ENCODE results near the gene EPN2.

EPN2 gene

DNA sequence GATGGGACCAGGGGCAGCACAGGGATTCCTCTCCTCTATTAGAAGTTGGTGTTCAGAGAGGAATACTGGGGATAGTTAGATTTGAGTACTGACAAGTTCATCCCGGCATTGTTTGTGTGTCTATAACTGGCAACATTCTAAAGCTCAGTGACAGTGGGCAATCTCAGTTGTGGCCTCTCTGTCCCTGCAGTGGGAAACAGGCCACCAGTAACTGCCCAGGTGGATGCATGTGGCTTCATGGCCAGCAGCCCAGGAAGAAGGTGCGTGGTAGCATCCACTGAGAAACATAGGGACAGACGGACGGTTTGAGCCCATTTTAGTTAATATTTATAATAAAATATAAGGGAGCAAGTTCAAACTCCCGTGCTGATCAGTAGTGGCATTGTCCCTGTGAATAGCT is 73.8 kb downstream of the EPN2 start:
- peaks cover 34% of the 10 kb centered on the region for H3K4me1 Mint-ChIP-seq (ENCODE audit: low read depth)
- H3K27ac Mint-ChIP-seq, result no peak overlapping the region
- H3K36me3 Mint-ChIP-seq (ENCODE audit: low read depth), result no peaks in the 10 kb centered on the region
- no peaks in the 10 kb centered on the region for H3K9me3 Mint-ChIP-seq
- DNase-seq (ENCODE audit: low spot score), result no peak
- H3K4me3 Mint-ChIP-seq, result no peak overlapping the region
- peaks cover 3% of the 10 kb centered on the region for H3K27me3 Mint-ChIP-seq (ENCODE audit: low read depth)

DNA sequence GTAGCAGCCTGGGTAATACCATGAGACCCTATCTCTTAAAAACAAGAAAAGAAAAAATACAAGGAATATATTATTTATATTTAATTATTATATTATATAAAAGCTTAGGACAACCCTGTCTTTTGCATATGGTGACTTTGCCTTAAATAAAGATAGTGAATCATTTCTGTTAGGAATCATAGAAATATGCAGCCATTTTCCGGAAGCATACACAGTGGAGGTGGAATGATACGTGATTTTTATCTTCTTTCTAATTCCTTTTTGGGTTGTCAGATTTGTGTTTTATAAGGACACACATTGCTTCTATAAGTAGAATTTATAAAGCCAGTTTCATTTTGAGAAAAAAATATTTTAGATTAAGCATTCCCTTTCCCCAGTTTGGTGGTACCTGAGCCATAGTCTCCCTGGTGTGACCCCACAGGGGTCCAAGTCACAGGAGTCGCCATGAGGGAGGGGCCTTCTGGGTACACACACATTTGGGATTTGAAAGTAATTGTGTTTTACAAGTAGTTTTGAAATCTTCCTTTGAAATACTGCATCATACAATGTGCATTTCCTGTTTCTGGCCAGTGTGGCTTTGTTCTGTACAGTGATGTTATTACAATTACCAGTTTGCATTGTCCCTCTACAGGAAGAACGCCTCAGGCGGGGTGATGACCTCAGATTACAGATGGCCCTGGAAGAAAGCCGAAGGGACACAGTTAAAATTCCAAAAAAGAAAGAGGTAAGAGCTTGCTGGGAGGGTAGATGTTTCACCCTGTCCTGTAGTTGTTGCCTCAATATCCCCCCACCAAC is 74.5 kb downstream of the EPN2 start:
- H3K9me3 Mint-ChIP-seq, result no peaks in the 10 kb centered on the region
- H3K36me3 Mint-ChIP-seq (ENCODE audit: low read depth), result no peaks in the 10 kb centered on the region
- H3K27me3 Mint-ChIP-seq (ENCODE audit: low read depth), result peaks cover 3% of the 10 kb centered on the region
- H3K27ac Mint-ChIP-seq, result no peak overlapping the region
- H3K4me1 Mint-ChIP-seq (ENCODE audit: low read depth), result peaks cover 28% of the 10 kb centered on the region
- H3K4me3 Mint-ChIP-seq, result no peak overlapping the region
- DNase-seq (ENCODE audit: low spot score), result no peak

DNA sequence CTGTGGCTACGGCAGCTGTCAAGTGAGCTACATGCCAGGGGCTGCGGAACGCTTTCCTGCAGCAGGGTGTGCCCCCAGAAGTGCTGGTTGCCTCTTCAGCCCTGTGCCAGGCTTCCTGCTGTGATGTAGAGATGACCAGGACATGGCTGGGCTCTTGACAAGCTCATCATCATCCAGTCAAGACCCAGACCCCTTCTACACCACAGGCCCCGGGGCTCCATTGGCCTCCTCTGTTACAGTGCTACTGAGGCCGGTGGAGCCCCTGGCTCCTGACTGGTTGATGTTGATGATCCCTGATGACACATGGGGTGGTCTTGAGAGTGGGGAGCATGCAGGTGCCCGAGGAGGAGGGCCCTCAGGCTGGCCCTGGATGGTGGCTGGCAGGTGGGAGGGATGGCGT is 75.2 kb downstream of the EPN2 start:
- peaks cover 3% of the 10 kb centered on the region for H3K27me3 Mint-ChIP-seq (ENCODE audit: low read depth)
- no peak overlapping the region for H3K27ac Mint-ChIP-seq
- H3K36me3 Mint-ChIP-seq (ENCODE audit: low read depth), result no peaks in the 10 kb centered on the region
- no peaks in the 10 kb centered on the region for H3K9me3 Mint-ChIP-seq
- H3K4me1 Mint-ChIP-seq (ENCODE audit: low read depth), result peaks cover 24% of the 10 kb centered on the region
- DNase-seq (ENCODE audit: low spot score), result no peak
- H3K4me3 Mint-ChIP-seq, result no peak overlapping the region

DNA sequence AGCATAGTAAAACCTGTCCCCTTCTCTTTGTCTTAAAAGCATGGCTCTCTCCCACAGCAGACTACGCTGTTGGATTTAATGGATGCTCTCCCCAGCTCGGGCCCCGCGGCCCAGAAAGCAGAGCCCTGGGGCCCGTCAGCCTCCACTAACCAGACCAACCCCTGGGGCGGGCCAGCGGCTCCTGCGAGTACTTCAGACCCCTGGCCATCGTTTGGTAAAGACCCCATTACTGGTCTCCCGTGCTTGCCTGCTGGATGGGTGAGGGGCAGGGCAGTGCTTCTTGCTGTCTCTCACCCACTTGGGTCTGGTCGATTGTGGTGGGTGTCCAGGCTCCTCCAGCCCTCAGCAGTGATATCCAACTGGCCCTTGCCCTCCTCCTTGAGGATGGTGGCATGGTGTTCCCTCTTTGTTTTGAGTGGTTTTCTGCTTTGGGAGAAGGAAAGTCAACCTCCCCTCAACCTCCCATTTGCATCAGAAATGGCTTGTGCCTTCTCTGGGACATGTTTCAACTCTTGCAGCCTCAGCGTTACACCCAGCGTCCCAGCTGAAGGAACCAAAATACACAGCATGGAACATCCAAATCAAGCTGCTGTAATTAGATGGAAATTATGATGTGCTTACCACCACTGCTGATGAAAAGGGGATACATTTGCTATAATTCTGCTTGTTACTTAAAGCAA is 76.0 kb downstream of the EPN2 start:
- peaks cover 2% of the 10 kb centered on the region for H3K27me3 Mint-ChIP-seq (ENCODE audit: low read depth)
- no peak overlapping the region for H3K27ac Mint-ChIP-seq
- no peak overlapping the region for H3K4me3 Mint-ChIP-seq
- H3K4me1 Mint-ChIP-seq (ENCODE audit: low read depth), result peaks cover 20% of the 10 kb centered on the region
- H3K9me3 Mint-ChIP-seq, result no peaks in the 10 kb centered on the region
- DNase-seq (ENCODE audit: low spot score), result no peak
- H3K36me3 Mint-ChIP-seq (ENCODE audit: low read depth), result no peaks in the 10 kb centered on the region

DNA sequence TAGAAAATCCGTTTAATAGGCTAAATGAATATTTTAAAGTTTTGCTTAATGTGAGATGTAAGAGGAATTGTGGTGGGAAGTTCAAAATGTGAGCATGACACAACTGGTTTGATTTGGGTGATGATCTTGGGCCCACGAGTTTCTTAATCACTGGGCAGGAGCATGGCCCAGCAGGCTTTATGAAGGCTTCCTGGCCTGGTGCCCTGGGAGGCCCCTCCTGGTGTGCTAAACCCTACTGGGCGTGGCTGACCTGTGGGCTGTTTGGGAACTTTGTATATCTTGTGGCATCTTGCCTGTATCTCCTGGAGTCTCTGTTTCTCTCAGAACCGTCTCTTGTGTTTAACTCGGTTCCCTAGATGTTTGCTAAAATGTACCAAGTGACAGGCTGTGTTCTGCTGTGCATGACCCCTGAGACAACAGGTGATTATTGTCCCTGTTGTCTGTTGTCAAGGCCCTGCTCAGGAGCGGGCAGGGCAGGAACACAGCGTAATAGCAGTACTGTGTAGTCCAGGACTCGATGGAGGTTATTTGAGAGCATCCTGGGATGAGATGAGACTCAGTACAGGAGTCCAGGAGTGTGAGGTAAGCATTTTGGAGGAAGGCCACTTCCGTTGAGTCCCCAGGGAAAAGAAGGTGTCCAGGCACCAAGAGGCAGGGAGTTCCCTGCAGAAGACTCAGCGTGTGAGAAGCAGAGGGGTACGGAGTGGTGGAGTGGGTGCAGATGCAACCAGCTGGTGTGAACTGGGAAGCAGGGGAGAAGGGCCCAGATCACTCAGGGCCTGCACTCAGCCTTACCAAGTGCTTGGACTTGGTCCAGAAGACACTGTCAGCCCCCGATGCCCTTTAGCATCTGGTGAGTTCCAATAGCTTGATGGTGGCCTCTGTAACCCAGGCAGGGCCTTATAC is 76.8 kb downstream of the EPN2 start:
- DNase-seq (ENCODE audit: low spot score), result no peak
- H3K27ac Mint-ChIP-seq, result no peak overlapping the region
- H3K9me3 Mint-ChIP-seq, result no peaks in the 10 kb centered on the region
- H3K27me3 Mint-ChIP-seq (ENCODE audit: low read depth), result no peaks in the 10 kb centered on the region
- H3K4me1 Mint-ChIP-seq (ENCODE audit: low read depth), result peaks cover 20% of the 10 kb centered on the region
- H3K36me3 Mint-ChIP-seq (ENCODE audit: low read depth), result no peaks in the 10 kb centered on the region
- H3K4me3 Mint-ChIP-seq, result no peak overlapping the region

DNA sequence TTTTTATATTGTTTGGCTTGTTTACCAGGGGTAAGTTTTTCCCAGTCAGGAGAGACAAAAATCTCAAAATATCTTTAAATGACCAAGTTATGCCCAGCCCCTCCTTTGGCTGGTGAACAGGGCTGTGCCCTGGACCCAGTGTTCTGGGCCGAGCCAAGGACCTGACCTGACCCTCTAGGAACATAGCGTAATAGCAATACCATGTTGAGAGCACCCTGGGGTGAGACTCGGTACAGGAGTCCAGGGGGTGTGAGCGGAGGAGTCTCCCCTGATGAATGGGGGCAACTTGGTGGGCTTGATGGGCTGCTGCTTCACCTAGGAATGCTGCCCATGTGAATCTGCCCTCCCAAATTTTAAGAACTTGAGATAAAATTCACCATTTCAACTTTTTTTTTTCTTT is 77.9 kb downstream of the EPN2 start:
- H3K27ac Mint-ChIP-seq, result no peak overlapping the region
- DNase-seq (ENCODE audit: low spot score), result no peak
- H3K27me3 Mint-ChIP-seq (ENCODE audit: low read depth), result no peaks in the 10 kb centered on the region
- no peaks in the 10 kb centered on the region for H3K9me3 Mint-ChIP-seq
- H3K4me1 Mint-ChIP-seq (ENCODE audit: low read depth), result peaks cover 20% of the 10 kb centered on the region
- no peaks in the 10 kb centered on the region for H3K36me3 Mint-ChIP-seq (ENCODE audit: low read depth)
- H3K4me3 Mint-ChIP-seq, result no peak overlapping the region

DNA sequence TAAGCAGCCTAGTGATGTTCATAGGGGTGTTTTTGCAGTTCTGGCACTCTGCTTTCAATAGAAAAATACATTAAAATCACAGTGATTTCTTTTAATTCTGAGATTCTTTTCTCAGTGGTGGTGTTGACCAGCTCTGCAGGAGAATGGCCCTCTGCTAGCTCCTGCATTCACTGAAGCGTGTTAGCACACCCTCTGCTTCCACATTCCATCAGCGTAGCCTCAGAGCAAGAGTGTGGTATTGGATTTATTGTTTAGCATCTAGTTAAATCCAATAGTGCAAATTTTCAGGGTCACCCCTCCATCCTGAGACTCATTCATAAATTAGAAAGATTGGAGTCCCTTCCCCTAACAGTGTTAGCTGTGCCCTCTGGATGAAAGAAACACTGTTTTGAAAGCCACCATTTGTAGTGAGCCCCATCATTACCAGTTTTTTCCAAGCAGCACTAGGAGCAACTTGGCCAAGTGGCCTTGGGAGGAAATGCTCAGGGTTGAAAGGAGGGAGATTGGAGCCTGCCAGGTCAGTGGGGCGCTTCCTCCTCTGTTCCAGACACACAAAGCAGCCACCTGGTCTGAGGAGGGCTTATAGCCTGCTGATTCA is 79.7 kb downstream of the EPN2 start:
- Mint-ChIP-seq H3K9me3 (no peaks in the 10 kb centered on the region), H3K27me3 (ENCODE audit: low read depth) (no peaks in the 10 kb centered on the region), H3K4me3 (no peak overlapping the region), H3K36me3 (ENCODE audit: low read depth) (no peaks in the 10 kb centered on the region), H3K4me1 (ENCODE audit: low read depth) (peaks cover 13% of the 10 kb centered on the region), H3K27ac (no peak overlapping the region)
- DNase-seq (ENCODE audit: low spot score), result no peak

DNA sequence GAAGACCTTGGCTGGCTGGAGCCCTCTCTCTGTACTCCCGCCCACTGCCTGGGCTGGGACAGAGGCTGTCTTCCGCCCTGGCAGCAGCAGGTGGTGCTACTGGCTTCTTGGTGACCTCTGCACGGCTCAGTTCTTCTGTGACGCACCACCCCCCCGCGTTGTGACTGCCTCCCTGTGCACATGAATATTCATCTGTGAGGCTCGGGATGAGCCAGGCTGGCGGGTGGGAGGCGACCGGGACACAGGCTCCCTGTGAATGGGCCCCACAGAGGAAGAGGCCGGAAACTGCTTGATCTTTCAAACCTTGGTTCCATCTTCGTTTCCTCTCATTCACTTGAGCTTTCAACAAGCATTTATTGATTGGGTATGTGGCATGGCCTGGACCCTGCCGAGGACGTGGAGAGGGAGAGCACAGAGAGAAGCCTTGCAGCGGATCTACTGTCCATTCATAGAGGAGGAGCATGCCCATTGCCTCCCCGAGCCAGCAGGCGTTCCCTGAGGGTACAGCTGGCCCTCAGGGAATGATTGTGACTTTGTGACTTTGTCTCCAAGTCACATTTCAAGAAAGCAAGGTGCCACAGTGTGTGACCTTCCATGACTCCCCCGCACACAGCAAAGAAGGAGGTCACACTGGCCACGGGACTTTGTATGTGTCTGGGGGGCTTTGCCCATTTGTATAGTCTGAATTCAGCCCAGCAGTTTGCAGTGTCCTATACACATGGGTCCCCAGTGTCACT is 80.4 kb downstream of the EPN2 start:
- Mint-ChIP-seq H3K36me3 (ENCODE audit: low read depth) (no peaks in the 10 kb centered on the region), H3K4me1 (ENCODE audit: low read depth) (peaks cover 10% of the 10 kb centered on the region), H3K4me3 (no peak overlapping the region), H3K27me3 (ENCODE audit: low read depth) (no peaks in the 10 kb centered on the region), H3K27ac (no peak overlapping the region), H3K9me3 (no peaks in the 10 kb centered on the region)
- no peak for DNase-seq (ENCODE audit: low spot score)

DNA sequence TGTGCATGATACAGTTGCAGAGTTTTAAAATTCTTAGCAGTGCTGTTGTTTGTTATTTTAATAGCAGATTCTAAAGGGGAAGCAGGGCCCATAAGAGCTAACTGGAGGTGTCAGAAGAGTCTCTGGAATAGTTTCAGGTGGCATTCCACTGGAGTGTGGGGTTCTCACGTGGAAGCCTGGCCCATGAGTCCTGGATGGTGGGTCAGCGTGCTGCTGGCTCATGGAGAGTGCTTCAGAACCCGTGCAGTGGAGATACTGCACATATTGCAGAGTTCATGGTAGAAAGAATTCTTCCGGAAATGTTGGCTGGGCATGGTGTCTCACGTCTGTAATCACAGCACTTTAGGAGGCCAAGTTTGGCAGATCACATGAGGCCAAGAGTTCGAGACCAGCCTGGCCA is 81.4 kb downstream of the EPN2 start:
- no peak for DNase-seq (ENCODE audit: low spot score)
- Mint-ChIP-seq H3K36me3 (ENCODE audit: low read depth) (no peaks in the 10 kb centered on the region), H3K4me1 (ENCODE audit: low read depth) (peaks cover 6% of the 10 kb centered on the region), H3K27ac (no peak overlapping the region), H3K27me3 (ENCODE audit: low read depth) (no peaks in the 10 kb centered on the region), H3K4me3 (no peak overlapping the region), H3K9me3 (no peaks in the 10 kb centered on the region)

DNA sequence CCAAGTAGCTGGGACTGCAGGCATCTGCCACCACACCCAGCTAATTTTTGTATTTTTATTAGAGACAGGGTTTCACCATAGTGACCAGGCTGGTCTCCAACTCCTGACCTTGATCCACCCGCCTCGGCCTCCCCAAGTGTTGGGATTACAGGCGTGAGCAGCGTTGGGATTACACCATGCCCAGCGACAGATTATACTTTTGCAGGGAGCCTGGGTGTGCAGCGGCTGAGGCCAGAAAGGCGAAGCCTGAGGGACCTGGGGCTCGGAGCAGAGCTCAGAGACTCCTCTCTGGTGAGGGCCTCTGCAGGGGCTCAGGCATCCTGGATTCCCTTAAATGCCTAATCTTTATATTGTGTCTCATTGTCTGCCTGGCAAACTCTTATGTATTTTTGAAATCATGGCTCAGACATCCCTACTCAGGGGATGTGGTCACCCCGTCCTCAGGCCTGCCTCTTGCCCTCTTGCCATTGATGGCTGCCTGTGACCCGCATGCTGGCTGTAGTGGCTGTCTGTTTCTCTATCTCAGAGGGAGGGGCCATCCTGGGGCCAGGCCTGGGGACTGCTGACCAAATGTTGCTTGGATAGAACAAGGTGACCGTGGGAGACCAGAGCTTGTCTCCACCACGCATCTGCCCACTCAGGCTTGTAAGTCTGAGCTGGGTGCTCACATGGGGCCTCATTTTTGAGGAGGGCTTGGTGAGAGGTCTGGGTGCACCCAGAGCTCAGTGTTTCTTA is 82.8 kb downstream of the EPN2 start:
- peaks cover 3% of the 10 kb centered on the region for H3K27me3 Mint-ChIP-seq (ENCODE audit: low read depth)
- no peak overlapping the region for H3K4me3 Mint-ChIP-seq
- peaks cover under 1% of the 10 kb centered on the region for H3K9me3 Mint-ChIP-seq
- H3K27ac Mint-ChIP-seq, result no peak overlapping the region
- no peaks in the 10 kb centered on the region for H3K36me3 Mint-ChIP-seq (ENCODE audit: low read depth)
- H3K4me1 Mint-ChIP-seq (ENCODE audit: low read depth), result no peaks in the 10 kb centered on the region
- no peak for DNase-seq (ENCODE audit: low spot score)

DNA sequence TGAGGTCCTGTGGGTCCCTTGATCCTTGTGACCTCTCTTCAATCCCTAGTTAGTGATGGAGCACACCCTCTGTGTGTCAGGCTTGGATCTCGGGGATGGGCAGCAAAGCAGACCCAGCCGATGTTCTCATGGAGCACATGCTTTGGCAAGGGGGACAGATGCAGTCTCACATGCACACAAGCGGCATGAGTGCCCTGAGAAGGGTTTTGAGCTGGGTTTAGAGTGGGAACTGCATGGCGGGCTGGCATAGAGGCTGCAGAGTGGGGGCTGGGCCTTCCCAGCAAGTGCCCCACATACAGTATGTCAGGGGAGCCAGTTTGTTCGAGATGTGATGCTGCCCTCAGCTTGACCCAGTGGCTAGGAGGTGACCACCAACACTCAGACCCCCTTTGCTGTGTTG is 83.7 kb downstream of the EPN2 start:
- H3K36me3 Mint-ChIP-seq (ENCODE audit: low read depth), result no peaks in the 10 kb centered on the region
- H3K27ac Mint-ChIP-seq, result no peak overlapping the region
- H3K9me3 Mint-ChIP-seq, result peaks cover 9% of the 10 kb centered on the region

DNA sequence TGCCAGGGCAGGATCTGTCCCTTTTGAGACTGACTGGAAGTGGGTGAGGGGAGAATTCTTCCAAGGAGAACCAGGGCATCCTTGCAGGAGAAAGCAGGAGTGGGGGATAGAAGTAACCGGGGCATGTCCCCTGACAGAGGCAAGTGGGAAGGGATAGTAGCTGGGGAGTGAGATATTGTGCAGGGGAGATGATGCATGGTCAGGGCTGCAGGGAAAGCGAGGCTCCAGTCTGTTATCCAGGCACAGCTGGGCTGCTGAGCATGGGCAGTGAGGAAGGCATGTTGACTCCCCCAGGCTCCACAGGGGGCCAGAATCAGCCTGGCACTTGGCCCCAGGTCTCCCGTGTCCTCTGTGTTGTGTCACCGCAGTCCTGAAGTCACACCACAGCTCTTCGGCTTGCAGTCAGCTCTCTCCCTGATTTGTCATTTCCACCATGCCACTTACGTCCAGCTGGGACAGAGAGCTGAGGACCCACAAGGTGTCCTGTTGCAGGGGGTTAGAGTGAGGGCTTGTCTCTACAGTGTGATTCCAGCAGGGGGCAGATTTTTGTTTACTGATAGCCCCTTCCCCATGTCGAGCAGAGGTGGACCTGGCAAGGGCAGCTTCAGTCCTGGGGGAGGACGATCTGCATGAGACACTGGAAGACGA is 84.4 kb downstream of the EPN2 start:
- H3K4me1 Mint-ChIP-seq (ENCODE audit: low read depth), result no peaks in the 10 kb centered on the region
- H3K9me3 Mint-ChIP-seq, result peaks cover 13% of the 10 kb centered on the region
- H3K27me3 Mint-ChIP-seq (ENCODE audit: low read depth), result peaks cover 3% of the 10 kb centered on the region
- H3K4me3 Mint-ChIP-seq, result no peak overlapping the region
- no peak overlapping the region for H3K27ac Mint-ChIP-seq
- DNase-seq (ENCODE audit: low spot score), result no peak
- H3K36me3 Mint-ChIP-seq (ENCODE audit: low read depth), result no peaks in the 10 kb centered on the region

More for the DNA sequence above, 83.7 kb downstream of the EPN2 start:
- no peak for DNase-seq (ENCODE audit: low spot score)
- Mint-ChIP-seq H3K27me3 (ENCODE audit: low read depth) (peaks cover 3% of the 10 kb centered on the region), H3K4me3 (no peak overlapping the region), H3K4me1 (ENCODE audit: low read depth) (no peaks in the 10 kb centered on the region)
